Tracheal epithelial cell (primary cell): Measurements from ENCODE around the gene SPATA4. TPM values are rescaled to one million over a fixed set of nuclear protein-coding genes. Genes with fewer than 3 reads are reported as not detected.

ENCODE experiments used
- total RNA-seq: library from RNA; depleted of rRNA; stranded (reverse); fragments of >200 nt; gene quantifications from 2 replicates; pipeline ENCODE4 v1.2.1, GENCODE V29; 2014

SPATA4 gene
- 0.24 TPM in 1 of 2 replicates, not detected in the other for total RNA-seq

DNA sequence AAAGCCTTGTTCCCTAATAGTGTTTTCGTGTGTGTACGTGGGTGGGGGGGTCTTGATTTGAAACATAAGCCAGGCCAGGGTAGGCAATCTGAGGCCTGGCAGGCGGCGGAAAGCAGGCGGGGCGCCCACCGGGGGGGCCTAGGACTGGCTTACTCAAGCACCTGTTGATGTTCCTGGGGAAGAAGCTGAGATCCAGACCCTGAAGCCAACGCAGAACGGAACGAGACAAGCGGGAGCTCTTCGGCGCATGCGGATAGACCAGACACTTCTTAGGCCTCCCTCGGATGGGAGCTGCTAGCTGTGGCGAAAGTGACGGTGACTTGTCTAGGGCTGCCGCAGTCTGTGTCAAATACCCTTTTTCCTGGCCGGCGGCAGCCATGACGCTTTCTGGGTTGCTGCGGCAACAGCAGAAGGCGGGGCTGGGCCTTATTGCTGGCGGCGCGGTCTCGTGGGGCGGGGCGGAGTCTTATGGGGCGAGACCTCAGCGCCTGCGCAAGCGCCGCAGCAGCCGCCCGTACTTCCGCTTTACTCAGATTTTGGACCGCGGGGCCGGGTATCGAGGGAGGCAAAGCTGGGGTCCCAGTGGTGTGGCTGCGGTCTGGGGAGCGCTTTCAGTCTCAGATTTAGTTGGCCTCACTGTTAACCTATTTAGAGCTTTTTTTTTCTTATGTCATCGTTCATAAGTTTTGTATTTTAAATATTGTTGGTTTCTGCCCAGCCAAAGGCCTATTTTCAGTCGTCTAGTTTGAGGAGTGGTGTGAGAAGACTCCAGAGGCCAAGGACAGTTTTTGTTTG is at the start of gene SPATA4:
SPATA4 (minus strand) TSS at position 402 of the 795 bp plus-strand sequence; CDS start at position 379, 23 bp downstream.

Other genes starting within 250 kb of the SPATA4 start
- gene WDR17, start 129.7 kb downstream of the SPATA4 start, total RNA-seq: 0.21 and 0.48 TPM in 2 replicates
- 0.24 TPM in 1 of 2 replicates, not detected in the other for gene ASB5, start 73.6 kb upstream of the SPATA4 start, total RNA-seq
- 82.4 and 124 TPM in 2 replicates for gene SPCS3, start 124.4 kb upstream of the SPATA4 start, total RNA-seq